Upper lobe of left lung (tissue), 6 donors: ENCODE results near the gene FILIP1L. TPM values are rescaled to one million over a fixed set of nuclear protein-coding genes. Genes with fewer than 3 reads are reported as not detected.

Experiments
- ATAC-seq, 2 donors: fragments of 200-7000 bp; cut with Tn5 transposase; one replicate each; pipeline ENCODE4 v1.9.1; 2022; ENCODE audit warnings: mild to moderate bottlenecking in 2 of 2, moderate library complexity in 2 of 2; ENCODE audit not compliant: low FRiP score in 2 of 2
- DNase-seq, 2 donors: peaks; one replicate each; pipeline ENCODE4 v3.0.0-alpha.2; 2019 to 2020
- H3K27ac ChIP-seq, 4 donors: fragments of 200-600 bp; sonication (generic); one replicate each; pipeline ENCODE4 v1.5.1; 2016 to 2019
- H3K27me3 ChIP-seq, 4 donors: fragments of 200-600 bp; sonication (generic); one replicate each; pipeline ENCODE4 v1.5.1; 2017 to 2019
- H3K36me3 ChIP-seq, 4 donors: fragments of 200-600 bp; sonication (generic); one replicate each; pipeline ENCODE4 v1.5.1; 2016 to 2019
- H3K4me1 ChIP-seq, 4 donors: fragments of 200-600 bp; sonication (generic); one replicate each; pipeline ENCODE4 v1.5.1; 2018 to 2019
- H3K4me3 ChIP-seq, 4 donors: fragments of 200-600 bp; sonication (generic); one replicate each; pipeline ENCODE4 v1.5.1; 2017 to 2019; ENCODE audit warnings: mild to moderate bottlenecking in 2 of 4, moderate library complexity in 1 of 4
- H3K9me3 ChIP-seq, 4 donors: fragments of 200-600 bp; sonication (generic); one replicate each; pipeline ENCODE4 v1.5.1; 2018 to 2019
- CTCF ChIP-seq, 6 experiments: fragments of 450-650 bp in 4 of 6; fragments of 200-600 bp in 2 of 6; sonication (generic) in 2 of 6; IDR thresholded peaks; one replicate each; pipeline ENCODE4 v1.5.1; 2016 to 2019; ENCODE audit warnings: antibody characterized with exemption in 6 of 6
- EP300 ChIP-seq, 4 donors: sonication (generic); formaldehyde crosslinking; IDR thresholded peaks; one replicate each; pipeline ENCODE4 v1.5.1; 2017; ENCODE audit warnings: antibody characterized with exemption in 4 of 4, control low read depth in 2 of 4
- POLR2A ChIP-seq, 4 donors: fragments of 450-650 bp; IDR thresholded peaks; one replicate each; pipeline ENCODE4 v1.5.1; 2016 to 2017; ENCODE audit warnings: antibody characterized with exemption in 4 of 4, mild to moderate bottlenecking in 2 of 4
- POLR2AphosphoS5 ChIP-seq, 2 donors: sonication (generic); formaldehyde crosslinking; IDR thresholded peaks; one replicate each; pipeline ENCODE4 v1.5.1; 2017; ENCODE audit warnings: antibody characterized with exemption in 2 of 2
- WGBS, 2 donors: methylation state at CpG; one replicate each; pipeline ENCODE4 v1.1.5; 2017 to 2018; 5-methylcytosine and 5-hydroxymethylcytosine counted together
- total RNA-seq, 6 donors: library from RNA; depleted of rRNA in 4 of 6; stranded (reverse); fragments of >200 nt in 4 of 6; gene quantifications; one replicate each; pipeline versions ENCODE4 v1.1.0 to v1.2.1, GENCODE V29; 2016 to 2021
- donor health status: DM: no; HTN: no; CAD: no; lungs with moderate emphysema.
- donor health status: DM: no; HTN: yes; CAD: no; lungs with severe emphysema.

FILIP1L gene
- total RNA-seq, 6 donors from 2014 or later: 19.4 to 38.2 (median 25.9) TPM

GRCh38 chr3:99859825-99860224 is 254.5 kb downstream of the FILIP1L start:
- H3K27ac ChIP-seq: peak overlapping the region in 3 of 4 donors; percentile 17 to 58 (median 36)
- peak in 1 of 2 donors; percentile 73 for ATAC-seq

GRCh38 chr3:99858469-99858868 is 255.8 kb downstream of the FILIP1L start:
- ATAC-seq (no peak), DNase-seq (no peak)
- Histone ChIP-seq H3K9me3 (no peaks in the 10 kb centered on the region), H3K27me3 (no peaks in the 10 kb centered on the region), H3K4me1 (peaks cover 0 to 16% (median 0%) of the 10 kb centered on the region in 4 donors), H3K36me3 (peaks cover 0 to 21% (median 3%) of the 10 kb centered on the region in 4 donors), H3K27ac (no peak overlapping the region), H3K4me3 (no peak overlapping the region)
- WGBS, 2 donors: 84 to 93% methylated on average over 2 of the region's 2 CpGs
- TF ChIP-seq CTCF (IDR thresholded peaks at IDR 0.05) (no peak), POLR2A (IDR thresholded peaks at IDR 0.05) (no peak), EP300 (IDR thresholded peaks at IDR 0.05) (no peak), POLR2AphosphoS5 (IDR thresholded peaks at IDR 0.05) (no peak)

More at GRCh38 chr3:99859825-99860224, 254.5 kb downstream of the FILIP1L start:
- no peak for DNase-seq
- 59 to 64% methylated on average over 1 of the region's 1 CpG for WGBS, 2 donors
- no peaks in the 10 kb centered on the region for H3K9me3 ChIP-seq
- no peak overlapping the region for H3K4me3 ChIP-seq
- no peak for TF ChIP-seq CTCF (IDR thresholded peaks at IDR 0.05)
- peak in 1 of 4 donors; percentile 1 for TF ChIP-seq EP300 (IDR thresholded peaks at IDR 0.05)
- H3K36me3 ChIP-seq: peaks cover 0 to 24% (median 3%) of the 10 kb centered on the region in 4 donors
- no peaks in the 10 kb centered on the region for H3K27me3 ChIP-seq
- H3K4me1 ChIP-seq: peaks cover 0 to 17% (median 0%) of the 10 kb centered on the region in 4 donors

- H3K27ac ChIP-seq: no peak overlapping the region
- DNase-seq: no peak
- peaks cover 0 to 9% (median 0%) of the 10 kb centered on the region in 4 donors for H3K36me3 ChIP-seq
- 50 to 63% methylated on average over 1 of the region's 1 CpG for WGBS, 2 donors
- no peak for ATAC-seq
- no peak for TF ChIP-seq CTCF (IDR thresholded peaks at IDR 0.05)
- TF ChIP-seq EP300 (IDR thresholded peaks at IDR 0.05): no peak
- no peak for TF ChIP-seq POLR2A (IDR thresholded peaks at IDR 0.05)
- TF ChIP-seq POLR2AphosphoS5 (IDR thresholded peaks at IDR 0.05): no peak
- H3K4me3 ChIP-seq: no peak overlapping the region
- peaks cover 0 to 16% (median 0%) of the 10 kb centered on the region in 4 donors for H3K4me1 ChIP-seq
- H3K27me3 ChIP-seq: no peaks in the 10 kb centered on the region
- no peaks in the 10 kb centered on the region for H3K9me3 ChIP-seq
Observed at GRCh38 chr3:99857278-99857677, 257.0 kb downstream of the FILIP1L start.

GRCh38 chr3:99856437-99857220 is 257.7 kb downstream of the FILIP1L start:
- peaks cover 0 to 8% (median 0%) of the 10 kb centered on the region in 4 donors for H3K36me3 ChIP-seq
- H3K27me3 ChIP-seq: no peaks in the 10 kb centered on the region
- H3K27ac ChIP-seq: no peak overlapping the region
- H3K4me1 ChIP-seq: peaks cover 0 to 16% (median 0%) of the 10 kb centered on the region in 4 donors
- DNase-seq (no peak), ATAC-seq (no peak)
- no peaks in the 10 kb centered on the region for H3K9me3 ChIP-seq
- TF ChIP-seq POLR2AphosphoS5 (IDR thresholded peaks at IDR 0.05) (no peak), EP300 (IDR thresholded peaks at IDR 0.05) (no peak), POLR2A (IDR thresholded peaks at IDR 0.05) (no peak), CTCF (IDR thresholded peaks at IDR 0.05) (no peak)
- 78 to 87% methylated on average over 3 of the region's 3 CpGs for WGBS, 2 donors
- H3K4me3 ChIP-seq: no peak overlapping the region
